Stimulated activated CD4-positive, alpha-beta T cell treated with anti-CD3 and anti-CD28 coated beads, Interleukin-4, amount 100 ng/mL, for 4 hours (primary cell): ENCODE data around the gene INPP5A.

Source experiments
- DNase-seq, 2 experiments: peaks; one replicate each; pipeline ENCODE4 v3.0.0-alpha.2; 2020

INPP5A gene

GRCh38 chr10:132712291-132712690, 174.7 kb downstream of the INPP5A start:
- no peak for DNase-seq

DNA sequence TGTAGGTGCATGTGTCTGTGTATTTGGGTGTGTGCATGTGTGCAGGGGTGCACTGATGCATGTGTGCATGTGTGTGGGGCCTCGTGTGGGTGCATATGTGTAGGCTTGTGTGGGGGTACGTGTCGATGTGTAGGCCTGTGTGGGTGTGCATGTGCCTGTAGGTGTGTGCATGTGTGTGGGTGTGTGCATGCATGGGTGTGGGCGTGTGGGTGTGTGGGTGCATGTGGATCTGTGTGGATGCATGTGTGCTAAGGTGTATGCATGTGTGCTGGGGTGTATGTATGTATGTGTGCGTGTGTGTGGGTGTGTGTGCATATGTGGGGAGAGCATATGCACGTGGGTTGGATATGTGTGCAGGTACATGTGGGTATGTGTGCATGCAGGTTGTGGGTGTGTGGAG, 175.2 kb downstream of the INPP5A start:
- no peak for DNase-seq

- DNase-seq, result no peak
Observed at GRCh38 chr10:132713421-132714095, 176.0 kb downstream of the INPP5A start.

DNA sequence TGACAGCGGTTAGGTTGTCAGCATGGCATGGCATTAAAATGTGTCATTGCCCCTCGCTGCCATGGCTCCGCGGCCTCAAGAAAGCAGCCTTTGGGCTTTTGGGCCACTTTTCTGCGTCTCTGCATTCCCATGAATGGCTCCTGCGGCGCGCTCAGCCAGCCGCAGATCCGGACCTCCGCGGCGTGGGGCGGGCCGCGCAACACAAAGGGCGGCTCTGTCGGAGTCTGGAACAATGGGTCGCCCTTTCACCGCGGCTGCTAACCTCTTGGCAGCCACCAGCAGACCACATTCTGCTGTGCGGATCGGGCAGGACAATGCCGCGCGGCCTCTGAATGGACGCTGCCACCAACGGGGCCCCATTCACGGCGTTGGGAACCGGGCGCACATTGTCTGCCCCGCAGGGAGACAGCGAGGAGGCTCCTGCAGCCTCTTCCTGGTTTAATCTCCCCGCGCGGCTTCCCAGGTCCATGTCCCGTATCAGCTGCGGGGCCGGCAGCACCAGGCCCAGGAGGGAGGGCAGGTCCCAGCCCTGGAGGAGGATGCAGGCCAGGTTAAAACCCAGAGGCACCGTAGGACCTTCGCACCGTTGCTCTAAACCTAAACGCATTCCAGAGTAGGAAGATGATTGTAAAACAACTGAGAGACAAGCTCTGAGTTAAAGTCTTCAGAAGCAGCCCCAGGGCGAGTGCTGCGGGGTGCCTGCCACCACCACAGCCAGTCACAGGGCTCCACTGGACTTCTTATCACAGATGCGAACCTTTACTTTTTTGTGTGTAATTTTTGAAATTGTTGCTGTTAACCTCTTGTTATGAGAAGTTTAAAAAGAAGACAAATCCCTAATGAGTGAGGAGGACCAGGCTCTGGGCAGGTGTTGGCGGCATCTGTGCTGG, 176.8 kb downstream of the INPP5A start:
- DNase-seq, result no peak

DNA sequence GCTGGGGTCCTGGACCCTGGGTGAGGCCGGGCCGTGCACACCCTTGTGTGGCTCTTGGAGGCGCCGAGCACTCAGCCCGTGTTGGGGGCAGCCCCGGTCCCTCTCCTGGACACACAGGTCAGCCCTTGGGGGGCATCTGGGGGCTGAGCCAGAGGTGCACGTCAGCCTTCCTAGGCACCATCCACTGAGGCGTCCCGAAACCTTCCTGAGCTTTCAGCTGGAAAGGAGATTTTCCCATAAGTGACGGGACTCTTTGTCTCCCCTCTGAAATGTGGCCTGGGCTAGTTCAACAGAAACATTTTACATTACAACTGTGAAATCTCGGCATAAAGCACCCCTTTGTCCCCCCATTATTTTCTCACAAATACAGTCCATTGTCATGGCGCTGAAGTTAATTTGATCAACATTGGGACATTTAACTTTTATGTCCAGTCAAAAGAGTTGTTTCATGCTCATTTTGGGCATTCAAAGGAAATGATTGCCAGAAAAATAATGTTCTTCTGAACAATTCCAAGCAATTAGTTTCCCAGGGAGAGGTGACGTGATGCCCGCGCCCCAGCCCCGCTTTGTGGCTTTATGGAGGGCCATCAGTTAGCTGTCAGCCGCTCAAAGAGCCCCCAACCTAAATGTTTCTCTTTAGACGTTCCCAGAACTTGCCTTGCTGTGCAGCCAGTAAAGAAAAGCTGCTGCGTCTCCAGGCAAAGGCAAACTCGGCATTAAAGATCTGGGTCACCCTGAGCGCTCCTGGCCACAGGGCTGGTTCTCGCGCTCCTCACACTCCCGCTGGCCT, 177.6 kb downstream of the INPP5A start:
- no peak for DNase-seq

- DNase-seq, result no peak
Observed at GRCh38 chr10:132715776-132716680, 178.4 kb downstream of the INPP5A start.

DNA sequence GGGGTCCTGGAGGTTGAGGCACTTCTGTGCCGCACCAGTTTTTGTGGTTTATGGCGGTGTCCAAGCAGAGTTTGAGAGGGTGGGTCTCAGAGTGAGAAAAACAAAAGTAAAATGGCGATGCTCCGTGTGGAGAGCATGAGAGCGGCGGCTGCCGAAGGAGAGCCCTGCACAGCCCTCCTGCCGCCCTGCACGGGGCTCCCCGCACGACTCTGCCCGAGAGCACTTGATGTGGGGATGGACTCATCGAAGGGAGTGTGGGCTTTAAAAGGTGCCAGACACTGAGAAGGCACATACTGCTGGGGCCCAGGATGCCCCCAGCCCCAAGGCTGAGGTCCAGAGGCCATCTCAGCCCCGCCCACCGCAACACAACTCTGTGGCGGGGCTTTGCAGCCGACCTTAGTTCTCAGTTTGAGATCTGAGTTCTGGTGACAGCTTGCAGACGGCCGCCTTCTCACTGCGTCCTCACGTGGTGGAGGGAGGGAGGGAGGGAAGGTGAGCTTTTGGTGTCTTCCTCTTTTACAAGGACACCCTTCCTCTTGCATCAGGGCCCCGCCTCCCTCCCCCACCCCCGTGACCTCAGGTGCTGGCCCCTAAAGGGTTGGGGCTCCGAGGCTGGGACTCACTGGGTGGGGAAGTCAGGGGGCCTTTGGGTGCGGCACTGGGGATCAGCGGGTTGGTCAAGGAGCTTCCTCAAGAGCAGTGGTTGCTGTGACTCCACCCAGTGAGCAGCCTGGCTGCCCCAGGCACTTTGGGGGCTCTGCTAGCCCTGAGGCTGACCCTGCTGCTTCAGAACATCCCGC, 179.3 kb downstream of the INPP5A start:
- DNase-seq, result no peak

DNA sequence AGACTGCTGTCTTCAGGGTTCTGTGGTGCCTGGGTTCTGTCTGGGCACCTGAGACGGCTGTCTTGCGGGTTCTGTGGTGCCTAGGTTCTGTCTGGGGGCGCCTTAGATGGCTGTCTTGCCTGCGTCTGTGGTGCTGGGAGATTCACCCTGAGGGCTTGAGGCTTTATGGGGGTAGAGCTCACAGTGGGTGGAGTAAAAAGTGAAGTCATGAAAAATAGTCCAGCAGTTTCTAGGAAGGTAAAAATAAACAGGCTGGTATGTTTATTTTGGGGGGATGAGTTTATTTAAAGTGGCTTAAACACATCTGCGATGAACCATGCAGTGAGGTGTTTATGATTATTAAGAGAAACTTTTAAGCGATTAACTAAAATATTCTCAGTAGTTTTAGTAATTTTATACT, 184.1 kb downstream of the INPP5A start:
- no peak for DNase-seq

GRCh38 chr10:132722394-132723329, 185.1 kb downstream of the INPP5A start:
- DNase-seq, result no peak

DNA sequence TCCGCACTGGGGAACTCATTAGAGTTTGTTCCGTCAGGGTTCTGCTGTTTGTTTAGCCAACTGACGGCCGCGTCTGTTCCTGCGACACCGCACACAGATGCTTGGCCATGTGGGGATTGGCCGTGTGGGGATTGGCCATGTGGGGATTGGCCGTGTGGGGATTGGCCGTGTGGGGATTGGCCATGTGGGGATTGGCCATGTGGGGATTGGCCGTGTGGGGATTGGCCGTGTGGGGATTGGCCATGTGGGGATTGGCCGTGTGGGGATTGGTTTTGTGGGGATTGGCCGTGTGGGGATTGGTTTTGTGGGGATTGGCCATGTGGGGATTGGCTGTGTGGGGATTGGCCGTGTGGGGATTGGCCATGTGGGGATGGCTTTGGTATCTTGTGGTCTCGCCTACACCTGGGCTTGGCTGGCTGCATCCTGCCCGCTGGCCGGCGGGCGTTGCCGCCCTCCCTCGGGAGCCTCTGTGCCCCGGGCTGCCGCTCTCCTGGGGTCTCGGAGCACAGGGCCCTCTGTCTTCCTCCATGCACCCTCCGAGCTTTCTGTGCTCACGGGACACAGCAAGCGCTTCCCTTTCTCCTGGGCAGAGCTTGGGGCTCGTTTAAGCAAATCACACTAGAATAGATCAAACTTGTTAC, 185.9 kb downstream of the INPP5A start:
- DNase-seq, result no peak

DNA sequence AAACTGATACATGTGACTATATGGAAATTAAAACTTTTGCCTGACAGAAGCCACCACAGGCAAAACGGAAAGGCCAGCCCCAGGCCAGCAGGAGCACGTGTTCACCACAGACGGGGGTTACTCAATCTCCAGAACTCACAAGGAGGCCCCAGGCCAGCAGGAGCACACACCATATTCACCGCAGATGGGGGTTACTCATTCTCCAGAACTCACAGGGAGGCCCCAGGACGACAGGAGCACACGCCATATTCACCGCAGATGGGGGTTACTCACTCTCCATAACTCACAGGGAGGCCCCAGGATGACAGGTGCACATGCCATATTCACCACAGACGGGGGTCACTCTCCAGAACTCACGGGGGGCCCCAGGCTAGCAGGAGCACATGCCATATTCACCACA, 186.9 kb downstream of the INPP5A start:
- DNase-seq, result no peak

GRCh38 chr10:132725202-132725601, 187.6 kb downstream of the INPP5A start:
- DNase-seq, result no peak

- DNase-seq, result no peak
Observed at GRCh38 chr10:132726194-132726593, 188.6 kb downstream of the INPP5A start.

DNA sequence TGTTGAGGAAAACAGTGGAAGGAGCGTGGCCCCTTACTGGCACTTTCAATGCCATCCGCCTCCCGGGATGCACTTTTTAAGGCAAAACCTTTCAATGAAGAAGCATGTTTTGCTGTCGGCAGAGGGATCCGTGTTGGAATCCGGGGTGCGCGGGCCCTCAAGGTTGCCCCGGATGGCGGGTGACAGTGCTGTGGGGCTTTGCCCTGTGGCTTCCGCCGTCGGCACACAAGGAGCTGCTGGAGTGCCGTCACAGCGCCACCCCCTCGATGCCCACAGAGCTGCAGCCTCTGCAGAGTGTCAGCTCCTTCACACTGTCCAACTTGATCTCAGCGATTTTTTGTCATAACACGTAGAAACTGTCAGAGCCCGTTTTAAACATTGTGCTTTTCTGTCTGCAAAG, 189.4 kb downstream of the INPP5A start:
- DNase-seq, result no peak

GRCh38 chr10:132727411-132727810, 189.8 kb downstream of the INPP5A start:
- no peak for DNase-seq

DNA sequence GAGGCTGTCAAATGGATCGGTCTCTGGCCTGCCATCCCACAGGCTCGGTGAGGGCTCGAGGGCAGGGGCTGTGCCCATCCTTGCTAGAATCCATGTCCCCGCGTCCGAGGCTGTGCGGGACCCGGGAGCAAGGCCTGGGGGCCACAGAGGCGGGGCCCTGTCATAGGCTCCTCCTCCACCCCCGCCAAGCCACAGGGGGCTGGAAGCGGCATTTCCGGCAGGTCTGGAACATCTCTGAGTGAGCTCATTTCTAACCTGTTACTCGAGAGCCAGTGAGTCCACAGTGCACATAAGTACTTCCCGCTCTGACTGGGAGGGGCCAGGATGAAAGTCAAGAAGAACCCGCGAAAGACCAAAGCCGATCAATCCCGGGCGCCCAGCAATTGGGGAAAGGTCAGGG, 190.7 kb downstream of the INPP5A start:
- no peak for DNase-seq

DNA sequence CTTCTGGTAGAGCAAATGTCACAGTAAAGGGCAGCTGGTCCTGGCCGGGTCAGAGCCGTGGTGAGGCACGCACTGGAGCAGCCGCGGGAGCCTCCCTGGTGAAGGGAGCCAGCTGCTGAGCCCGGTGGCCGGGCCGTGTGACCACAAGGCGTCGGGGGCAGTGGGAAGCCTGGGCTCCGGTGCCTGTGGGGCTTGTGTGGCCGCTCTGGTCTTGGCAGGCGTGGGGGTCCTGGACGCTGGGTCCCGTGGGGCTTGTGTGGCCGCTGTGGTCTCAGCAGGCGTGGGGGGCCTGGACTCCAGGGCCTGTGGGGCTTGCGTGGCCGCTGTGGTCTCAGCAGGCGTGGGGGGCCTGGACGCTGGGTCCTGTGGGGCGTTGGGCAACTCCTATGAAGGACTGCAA, 191.2 kb downstream of the INPP5A start:
- DNase-seq, result no peak

DNA sequence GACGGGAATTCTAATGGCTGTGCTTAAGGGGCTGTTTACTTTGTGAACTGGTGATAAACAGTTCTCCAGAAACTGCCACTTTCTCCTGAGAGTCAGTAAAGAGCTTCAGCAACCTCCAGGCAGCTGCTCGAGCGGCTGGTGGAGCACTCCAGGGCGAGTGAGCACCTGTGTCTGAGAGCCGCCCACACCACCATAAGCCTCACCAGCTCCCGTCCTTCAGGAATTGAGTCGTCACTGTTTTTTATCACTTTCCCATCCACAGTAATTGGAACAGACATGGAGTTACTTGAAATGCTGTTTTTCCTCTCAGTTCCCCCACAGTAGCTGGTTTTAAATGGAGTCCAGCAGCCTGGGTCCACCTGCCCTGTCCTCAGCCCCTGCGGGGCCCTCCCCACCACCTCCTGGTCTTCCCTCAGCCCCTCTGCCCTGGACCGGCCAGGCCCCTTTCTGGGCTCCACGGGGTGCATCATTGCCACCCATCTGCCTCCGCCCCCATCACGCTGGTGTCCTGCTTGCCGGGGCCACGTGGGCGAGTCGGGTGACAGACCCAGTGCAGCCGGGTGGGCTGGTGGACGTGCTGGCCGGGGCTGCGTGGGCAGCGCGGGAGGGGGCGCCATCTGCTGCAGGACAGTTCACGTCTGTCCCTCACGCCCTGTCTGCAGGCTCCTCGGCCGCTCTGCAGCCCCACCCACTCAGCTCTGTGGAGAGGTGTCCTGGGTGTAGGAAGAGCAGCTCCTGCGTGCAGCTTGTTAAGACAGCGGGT, 192.4 kb downstream of the INPP5A start:
- DNase-seq, result no peak

- no peak for DNase-seq
Observed at GRCh38 chr10:132730573-132730953, 193.0 kb downstream of the INPP5A start.
